ENCODE measurements around the gene MAEA.
A peak's percentile ranks its signal among the peaks of the same experiment; 100 is the strongest.
"Not testable (repeated sequence)": the region's sequence is repeated elsewhere in the genome, so short reads cannot be mapped to it uniquely, and the experiment has no call there.

The MAEA gene

DNA sequence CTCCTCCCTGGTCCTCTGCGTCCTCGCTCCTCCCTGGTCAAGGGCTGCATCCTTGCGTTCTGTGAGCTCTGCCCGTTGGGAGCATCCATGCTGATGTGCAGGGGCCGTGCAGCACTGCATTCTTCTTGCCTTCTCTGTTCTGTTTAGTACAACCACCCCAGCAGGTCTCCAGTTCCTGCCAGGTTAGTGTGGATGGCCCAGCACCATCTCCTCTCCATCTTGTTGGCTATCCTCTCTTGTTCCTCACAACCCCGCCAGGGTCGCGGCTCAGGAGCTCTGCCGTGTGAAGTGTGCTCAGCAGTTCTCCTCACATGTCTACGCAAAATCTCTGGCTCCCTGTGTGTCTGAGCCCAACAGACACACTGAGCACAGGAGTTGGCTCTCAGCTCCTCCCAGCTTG lies 10.4 kb upstream of the MAEA start:
- no peak for DNase-seq (ENCODE audit: low read depth)

DNA sequence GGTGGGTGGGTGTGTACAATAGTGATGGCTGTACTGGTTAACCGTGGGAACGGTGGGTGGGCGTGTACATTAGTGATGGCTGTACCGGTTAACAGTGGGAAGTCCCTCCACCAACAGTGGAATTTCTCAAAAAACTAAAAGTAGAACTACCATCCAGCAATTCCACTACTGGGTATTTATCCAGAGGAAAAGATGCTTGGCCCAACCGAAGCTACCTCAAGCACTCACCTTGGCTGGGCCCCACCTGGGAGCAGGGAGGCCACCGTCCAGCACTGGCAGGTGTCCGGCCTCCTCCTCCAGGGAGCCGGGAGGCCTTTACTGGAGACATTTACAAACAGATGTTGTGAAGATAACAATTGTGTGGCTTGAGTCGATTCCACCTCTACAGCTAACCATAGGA lies 6.0 kb upstream of the MAEA start:
- DNase-seq (ENCODE audit: low read depth) = no peak

DNA sequence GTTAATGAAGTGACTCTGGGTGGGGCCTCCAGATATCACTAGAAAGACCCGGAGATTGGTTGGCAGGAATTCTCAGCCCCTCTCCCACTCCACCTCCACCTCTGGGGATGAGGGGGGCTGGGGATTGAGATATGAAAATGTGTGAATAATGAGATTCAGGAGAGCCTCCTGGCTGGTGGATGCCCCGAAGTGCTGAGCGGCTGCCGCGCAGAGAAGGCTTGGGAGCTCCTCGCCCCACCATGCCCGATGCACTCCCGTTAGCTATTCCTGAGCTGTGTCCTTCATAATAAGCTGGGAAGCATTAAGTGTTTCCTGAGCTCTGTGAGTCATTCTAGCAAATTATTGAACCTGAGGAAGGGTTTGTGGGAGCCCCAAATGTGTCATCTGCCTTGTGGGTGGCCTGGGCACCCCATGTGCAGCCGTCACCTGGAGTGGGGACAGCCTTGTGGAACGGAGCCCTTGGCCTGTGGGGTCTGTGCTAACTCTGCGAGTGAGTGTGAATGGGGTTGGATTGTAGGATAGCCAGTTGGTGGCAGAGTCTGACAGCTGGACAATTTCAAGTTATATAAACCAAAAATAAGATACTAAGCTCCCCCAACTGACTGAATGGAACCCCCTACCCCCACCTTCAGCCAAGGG lies 4.4 kb upstream of the MAEA start:
- no peak for DNase-seq (ENCODE audit: low read depth)

DNA sequence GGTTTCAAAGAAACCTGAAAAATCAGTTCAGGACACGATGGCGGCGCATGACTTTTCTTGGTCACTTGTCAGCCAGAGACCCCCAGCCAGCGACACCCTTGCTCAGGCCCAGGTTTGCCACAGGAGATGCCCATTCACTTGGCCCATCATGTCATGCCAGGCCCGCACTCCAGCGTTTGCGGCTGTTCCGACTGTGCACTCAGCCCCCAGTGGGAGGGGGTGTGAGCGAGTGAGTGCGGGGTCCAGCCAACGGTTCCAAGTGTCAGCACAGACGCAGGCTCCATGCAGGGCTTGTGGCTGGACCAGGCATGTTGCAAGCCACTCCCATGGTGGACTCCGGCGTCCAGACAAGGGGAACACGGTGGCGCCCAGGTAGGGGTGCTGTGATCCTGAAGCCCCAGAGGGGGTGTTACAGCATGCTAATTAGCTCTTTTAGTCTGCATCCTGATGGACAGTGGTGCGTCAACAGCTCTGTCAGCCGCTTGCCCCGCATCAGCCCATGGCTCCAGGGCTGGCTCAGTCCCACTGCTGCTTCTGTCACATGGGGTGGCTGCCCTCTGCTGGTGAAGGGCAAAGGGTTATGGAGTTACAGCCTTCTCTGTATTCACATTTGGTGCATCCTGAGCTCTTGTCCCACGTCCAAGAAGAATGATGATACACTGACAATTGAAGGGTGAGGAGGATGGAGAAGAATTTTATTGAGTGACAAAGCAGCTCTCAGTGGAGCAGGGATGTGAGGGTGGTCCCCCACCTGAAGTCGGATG lies 3.7 kb upstream of the MAEA start:
- DNase-seq (ENCODE audit: low read depth) = no peak

DNA sequence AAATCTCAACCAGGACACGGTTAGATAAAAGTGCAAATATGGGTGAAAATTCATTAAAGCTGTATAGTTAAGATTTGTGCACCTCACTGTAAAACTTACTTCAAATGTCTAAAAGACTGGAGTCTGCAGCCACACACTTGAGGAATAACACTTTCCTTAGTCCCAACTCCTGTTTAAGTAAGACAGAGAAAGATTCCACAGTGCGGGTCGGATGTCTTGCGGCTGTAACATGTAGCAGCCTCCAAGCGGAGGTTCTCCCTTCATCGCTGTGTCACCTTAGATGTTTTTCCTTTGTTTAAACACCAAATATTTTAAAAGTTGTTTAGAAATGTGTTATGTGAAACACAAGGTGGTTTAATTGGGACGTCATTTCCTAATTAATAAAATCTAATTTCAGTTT lies 905 bp upstream of the MAEA start:
- DNase-seq (ENCODE audit: low read depth) = no peak

DNA sequence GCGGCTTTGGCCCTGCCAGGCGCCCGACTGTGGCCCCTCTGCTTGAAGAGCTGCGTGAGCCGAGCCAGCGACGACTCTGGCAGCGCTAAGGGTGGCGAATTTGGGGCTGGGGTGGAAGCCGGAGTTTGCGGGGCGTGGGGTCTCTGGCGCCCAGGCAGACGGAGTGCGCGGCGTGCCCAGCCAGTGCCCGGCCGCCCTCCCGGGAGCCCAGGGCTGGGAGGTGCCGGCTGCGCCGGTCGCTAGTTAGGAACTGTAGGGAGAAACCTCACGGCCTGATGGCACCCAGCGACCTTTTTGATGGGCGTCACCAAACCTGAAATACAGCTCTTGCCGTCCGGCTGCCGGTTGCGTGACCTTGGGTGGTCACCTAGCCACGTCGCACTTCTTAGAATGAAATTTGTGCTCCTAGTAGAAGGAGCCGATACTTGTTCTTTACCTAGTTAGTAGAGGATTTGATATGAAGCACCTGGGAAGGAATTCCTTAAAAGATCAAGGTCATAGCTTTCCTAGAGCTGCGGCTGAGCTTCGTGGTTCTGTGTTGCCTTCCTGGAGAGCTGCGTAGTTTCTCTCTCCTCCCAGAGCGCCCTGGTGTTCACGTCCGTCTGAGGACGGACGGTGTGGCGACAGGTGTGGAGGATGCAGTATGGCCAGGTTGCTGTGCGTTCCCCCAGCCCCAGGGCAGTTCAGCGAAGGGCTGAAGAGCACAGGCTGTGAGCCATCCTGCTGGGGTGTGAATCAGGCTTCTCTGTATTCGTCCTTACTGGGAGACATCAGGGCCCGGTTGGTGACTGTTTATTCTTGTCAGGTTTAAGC lies 680 bp downstream of the MAEA start:
- DNase-seq (ENCODE audit: low read depth) = no peak

DNA sequence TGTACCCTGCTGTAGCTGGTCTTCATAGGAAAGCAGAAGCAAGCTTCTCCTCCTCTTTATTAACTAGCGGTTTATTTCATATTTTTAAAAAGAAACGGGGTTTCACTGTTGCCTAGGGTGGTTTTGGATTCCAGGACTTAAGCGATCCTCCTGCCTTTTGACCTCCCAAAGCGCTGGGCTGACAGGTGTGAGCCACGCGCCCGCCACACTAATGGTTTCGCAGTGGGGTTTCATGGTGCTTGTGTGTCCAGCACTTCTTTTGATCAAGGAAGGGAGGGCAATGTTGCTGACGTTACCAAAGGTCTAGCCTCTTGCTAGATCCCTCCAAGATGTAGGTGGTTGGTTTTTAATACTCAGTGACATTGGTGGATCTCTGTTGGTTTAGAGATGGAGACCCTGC lies 1.4 kb downstream of the MAEA start:
- no peak for DNase-seq (ENCODE audit: low read depth)

DNA sequence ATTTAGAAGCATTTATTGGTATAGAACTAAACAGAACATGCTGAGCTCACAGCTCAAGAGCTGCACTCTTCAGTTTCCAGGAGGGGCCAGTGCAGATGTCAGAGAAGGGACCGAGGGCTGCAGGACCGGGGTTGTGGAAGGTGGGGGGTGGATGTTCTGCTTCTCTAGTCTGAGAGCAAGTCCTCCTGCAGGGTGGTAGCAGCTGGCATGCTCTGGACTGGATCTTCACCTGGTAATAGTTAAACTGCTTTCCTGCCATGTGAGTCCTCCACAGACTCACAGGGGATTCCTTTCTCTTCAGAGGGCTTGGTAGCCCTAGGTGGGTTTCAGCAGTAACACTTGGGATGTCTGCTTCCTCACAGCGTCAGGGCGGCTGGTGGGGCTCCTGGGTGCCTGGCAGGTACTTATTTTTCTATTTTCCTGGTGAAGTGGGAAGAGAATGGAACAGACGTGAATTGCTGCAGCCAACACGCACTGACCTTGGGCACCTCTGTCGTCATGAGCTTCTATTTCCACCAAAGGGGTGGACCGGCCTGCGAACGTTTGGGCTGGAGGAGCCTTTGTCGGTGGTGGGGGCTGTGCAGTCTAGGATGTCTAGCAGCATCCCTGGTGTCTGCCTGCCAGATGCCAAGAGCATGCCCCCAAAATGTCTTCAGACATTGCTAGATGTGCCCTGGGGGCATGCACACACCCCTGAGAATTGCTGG lies 2.5 kb downstream of the MAEA start:
- no peak for DNase-seq (ENCODE audit: low read depth)

DNA sequence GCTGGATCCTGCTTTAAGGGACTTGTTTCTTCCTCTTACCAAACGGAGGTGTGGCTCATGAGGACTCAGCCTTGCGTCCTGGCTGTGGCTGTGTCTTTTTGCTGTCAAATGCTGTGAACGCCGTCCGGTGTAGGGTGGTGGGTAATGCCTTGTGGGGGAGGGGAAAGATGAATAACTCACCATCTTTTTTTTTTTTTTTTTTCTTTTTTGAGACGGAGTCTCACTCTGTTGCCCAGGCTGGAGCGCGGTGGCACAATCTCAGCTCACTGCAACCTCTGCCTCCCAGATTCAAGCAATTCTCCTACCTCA lies 3.0 kb downstream of the MAEA start:
- DNase-seq (ENCODE audit: low read depth) = not testable (repeated sequence)

DNA sequence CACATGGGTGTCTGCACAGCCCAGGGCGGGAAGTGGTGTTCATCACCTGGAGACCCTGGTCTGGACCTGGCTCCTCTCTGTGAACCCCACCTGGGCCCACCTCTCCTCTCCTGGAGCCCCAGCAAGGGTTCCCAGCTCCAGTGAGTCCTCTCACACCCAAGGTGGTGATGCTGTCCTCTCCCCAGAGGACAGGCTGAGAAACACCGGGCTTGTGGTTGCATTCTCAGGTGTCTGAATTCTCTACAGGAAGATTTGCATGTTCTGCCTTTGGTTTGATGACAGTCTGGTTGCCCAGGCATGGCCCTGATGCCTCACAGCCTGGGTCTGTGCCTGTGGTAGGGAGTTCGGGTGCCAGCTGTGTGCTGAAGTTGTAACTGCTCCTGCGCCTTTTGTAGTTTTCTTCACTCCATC lies 3.8 kb downstream of the MAEA start:
- no peak for DNase-seq (ENCODE audit: low read depth)

DNA sequence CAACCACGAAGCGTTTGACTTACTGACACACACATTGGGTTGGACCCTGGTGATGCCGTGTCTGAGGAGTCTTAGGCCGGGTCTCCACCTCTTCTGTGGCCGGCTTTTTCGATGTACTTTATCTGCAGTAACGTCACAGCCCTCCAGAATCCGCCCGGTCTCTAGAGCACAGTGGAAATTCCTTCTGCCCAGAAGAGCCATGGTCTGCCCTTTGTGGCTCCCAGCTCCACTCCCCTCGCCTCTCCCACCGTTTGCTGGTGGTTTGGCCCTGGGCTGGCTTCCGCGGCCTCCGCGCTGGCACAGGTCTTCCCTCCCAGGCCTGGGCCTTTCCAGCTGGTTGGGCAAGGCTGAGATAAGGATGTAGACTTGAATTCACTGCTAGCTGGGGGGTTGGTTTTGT lies 4.3 kb downstream of the MAEA start:
- peak; percentile 24 for DNase-seq (ENCODE audit: low read depth)

DNA sequence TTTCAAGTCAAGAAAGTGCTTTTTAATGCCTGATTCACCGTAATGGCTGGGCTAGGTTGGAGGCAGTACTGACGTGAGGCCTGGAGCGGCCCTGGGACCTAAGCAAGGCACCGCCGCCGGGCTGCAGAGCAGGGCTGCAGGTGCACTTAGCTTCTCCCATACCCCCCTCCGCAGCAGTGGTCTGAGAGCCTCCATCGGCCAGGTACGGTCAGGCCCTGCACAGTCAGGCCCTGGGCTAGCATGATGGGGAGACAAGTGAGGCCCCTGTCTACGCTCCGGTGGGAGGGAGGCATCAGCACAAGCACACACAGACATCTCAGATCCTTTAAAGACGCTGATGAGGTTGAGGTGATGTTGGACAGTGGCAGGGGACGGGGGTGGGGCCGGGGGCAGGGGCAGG lies 4.7 kb downstream of the MAEA start:
- DNase-seq (ENCODE audit: low read depth) = no peak

DNA sequence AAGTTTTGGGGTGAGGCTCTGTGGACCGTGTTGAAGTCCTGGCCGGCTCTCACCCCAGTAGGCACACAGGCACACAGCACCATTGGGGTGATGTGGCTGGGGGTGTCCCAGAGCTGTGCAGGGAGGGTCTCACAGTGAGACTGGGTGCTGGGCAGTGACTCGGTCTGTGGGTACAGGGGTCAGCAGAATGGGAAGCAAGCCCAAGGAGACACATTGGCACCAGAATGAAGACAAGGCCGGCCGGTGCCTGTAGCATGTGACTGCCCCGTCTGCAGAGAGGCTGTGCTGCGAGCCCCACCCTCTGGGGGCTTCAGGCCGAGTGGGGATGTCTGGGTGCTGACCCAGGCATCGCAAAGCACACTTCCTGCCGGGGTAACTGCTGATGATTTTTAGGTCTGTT lies 5.2 kb downstream of the MAEA start:
- DNase-seq (ENCODE audit: low read depth) = no peak

DNA sequence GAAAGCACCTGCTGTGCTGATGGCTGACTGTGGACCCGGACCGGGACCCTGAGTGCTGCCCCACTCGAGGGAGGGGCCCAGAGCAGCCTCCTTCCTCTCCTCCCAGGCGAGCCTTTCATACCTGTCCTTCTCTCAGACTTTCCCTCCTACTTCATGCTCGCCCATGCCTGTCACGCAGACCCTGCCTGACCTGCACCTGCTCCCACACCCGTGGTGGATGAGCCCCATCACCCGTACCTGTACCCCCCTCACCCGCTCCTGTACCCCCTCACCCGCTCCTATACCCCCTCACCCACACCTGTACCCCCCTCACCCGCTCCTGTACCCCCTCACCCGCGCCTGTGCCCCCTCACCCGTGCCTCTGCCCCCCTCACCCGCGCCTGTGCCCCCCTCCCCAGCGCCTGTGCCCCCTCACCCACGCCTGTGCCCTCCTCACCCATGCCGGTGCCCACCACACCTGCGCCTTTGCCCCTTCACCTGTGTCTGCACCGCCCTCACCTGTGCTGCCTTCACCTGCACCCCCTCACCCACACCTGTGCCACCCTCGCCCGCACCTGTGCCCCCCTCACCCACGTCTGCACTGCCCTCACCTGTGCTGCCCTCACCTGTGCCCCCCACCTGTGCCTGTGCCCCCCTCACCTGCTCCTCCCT lies 5.8 kb downstream of the MAEA start:
- DNase-seq (ENCODE audit: low read depth) = no peak

DNA sequence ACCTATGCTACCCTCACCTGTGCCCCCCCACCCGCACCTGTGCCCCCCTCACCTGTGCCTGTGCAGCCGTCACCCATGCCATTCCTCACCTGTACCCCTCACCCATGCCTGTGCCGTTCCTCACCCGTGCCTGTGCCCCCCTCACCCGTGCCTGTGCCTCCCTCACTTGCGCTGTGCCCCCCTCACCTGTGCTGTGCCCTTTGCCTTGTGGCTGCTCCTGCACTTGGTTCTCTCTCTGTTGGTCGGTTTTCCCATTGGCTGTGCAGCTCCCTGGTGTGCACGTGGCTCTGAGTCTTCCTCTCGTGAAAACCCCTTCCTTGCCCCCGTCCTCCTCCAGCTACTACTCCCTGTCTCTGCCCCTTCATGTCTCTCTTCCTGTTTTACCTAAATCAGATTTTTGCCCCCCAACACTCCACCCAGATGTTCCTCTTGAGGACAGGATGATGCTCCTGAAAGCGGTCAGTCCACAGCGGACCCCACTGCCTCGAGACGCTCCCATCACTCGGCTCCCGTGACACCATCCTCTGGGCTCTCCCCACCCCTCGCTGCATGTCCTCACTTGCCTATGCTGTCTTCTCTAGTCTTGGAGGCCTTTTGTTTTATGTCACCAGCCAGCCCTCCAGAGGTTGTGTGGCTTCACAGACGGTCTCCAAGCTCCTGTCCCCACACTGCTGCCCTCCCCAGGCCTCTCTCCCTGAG lies 6.8 kb downstream of the MAEA start:
- no peak for DNase-seq (ENCODE audit: low read depth)

DNA sequence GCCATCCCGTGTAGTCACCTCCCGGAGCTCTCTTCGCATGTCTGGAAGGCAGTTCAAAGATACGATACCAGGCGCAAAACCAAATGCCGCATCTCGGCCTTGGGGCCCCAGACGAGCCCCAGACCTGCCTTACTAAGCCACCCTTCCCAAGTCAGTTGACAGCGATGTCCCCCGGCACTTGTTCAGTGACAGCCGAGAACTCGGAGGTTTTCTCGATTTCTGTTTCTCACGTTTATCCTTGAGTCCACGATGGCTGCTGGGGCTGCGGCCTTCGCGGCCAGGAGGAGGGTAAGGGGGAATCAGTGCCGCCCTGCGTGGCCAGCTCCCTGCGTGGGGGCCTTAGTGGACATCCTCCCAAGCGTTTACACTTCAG lies 7.3 kb downstream of the MAEA start:
- DNase-seq (ENCODE audit: low read depth) = no peak

DNA sequence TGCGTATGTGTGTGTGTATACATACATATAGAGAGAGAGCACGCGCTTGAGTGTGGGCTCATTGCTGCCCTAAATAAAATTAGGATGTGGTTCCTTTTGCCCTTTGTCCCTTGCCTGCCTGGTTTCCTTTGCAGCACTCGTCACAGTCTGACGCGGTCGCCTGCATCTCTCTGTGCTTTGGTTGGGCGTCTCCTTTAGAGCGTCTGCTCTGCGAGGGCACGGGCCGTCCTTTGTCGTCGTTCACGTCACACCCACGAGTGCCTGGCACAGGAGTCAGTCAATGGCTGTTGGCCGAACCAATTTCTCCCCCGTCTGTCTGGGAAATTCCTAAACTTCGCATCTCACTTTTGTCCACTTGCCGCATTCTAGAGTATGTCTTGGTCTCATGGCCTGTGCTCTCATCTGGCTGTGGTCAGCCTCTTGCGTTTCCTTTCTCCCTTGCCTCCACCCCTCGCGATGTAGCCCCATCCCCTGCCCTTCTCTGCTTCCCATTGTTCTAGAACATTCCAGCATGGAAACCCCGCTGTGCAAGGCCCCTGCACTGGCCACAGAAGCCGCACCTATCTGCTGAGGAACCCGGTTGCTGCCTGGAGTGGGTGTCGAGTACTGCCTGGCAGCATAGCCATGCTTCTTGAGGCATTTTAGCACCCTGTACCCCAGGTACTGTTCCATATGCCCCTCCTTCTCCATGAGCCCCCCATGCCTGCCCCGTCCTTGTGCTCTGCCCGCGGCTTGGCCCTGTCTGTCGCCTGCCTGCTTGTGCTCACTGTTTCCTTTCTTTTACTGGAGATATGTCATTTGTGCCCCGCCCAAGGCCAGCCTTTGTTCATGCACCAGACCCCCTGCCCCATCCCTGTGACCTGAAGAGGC lies 8.0 kb downstream of the MAEA start:
- no peak for DNase-seq (ENCODE audit: low read depth)

DNA sequence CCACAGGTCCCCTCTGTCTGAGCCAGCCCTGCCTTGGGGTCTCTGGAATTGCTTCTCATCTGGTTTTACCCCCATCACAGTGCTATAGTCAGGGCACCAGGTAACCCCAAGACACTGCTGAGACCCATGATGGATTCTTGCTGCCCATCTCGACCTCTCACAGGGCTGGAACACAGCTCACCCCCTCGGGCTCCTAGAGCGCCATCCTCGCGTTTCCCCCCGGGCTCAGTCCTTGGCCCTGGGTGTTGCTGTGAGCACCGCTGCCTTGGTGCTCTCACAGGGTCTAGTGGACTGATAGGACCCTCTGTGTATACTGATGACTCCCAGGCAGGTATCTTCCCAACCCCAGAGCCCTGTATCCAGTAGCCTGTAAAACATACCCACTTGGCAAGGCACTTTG lies 8.8 kb downstream of the MAEA start:
- no peak for DNase-seq (ENCODE audit: low read depth)

DNA sequence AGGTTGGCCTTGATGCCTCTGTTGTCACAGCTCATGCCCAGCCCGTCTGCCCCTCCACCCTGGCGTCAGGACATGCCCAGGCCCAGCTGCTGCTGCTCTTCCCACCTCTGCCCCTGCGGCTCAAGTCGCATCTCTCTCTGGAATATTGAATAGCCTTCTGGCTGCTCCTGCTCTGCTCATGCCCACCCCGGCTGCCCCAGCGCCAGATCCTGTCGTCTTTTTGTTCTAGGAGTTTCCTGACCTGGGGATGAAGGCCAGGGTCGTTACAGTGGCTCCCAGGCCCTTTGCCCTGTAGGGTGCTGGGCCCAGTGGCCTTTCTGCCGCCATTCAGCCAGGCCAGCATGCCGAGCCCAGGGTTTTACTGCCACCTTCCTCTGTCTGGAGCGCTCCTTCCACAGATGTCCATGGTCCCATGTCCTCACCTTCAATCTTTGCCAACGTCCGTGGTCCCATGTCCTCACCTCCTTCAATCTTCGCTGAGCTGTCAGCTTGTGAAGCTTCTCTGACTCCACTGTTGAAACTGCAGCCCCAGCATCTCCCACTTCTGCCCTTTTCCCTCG lies 9.7 kb downstream of the MAEA start:
- DNase-seq (ENCODE audit: low read depth) = no peak
